Measurements from ENCODE around the gene CIC.

DNA sequence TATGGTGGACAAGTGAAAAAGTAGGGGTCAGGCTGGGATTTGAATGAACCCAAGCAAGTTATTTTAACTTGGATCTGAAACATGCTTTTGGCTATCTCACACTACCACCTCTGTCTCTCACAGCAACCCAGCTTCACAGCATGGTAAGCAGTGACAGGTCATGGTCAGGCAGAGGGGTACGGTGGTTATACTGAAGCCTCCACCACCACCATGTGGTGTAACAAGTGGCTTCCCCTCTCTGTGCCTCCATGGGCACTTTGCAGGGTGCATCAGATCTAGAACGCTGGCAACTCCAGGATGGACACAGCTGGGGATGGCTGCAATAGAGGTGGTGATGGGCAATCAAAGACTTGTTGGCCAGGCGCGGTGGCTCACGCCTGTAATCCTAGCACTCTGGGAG is 43.3 kb downstream of the CIC start:
- TF ChIP-seq, protein P1, sequence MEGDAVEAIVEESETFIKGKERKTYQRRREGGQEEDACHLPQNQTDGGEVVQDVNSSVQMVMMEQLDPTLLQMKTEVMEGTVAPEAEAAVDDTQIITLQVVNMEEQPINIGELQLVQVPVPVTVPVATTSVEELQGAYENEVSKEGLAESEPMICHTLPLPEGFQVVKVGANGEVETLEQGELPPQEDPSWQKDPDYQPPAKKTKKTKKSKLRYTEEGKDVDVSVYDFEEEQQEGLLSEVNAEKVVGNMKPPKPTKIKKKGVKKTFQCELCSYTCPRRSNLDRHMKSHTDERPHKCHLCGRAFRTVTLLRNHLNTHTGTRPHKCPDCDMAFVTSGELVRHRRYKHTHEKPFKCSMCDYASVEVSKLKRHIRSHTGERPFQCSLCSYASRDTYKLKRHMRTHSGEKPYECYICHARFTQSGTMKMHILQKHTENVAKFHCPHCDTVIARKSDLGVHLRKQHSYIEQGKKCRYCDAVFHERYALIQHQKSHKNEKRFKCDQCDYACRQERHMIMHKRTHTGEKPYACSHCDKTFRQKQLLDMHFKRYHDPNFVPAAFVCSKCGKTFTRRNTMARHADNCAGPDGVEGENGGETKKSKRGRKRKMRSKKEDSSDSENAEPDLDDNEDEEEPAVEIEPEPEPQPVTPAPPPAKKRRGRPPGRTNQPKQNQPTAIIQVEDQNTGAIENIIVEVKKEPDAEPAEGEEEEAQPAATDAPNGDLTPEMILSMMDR (IDR thresholded peaks at IDR 0.05) = no peak
- no peak for TF ChIP-seq POLR2A (IDR thresholded peaks at IDR 0.05)
